ENCODE measurements around the gene USP33.

GRCh38 chr1:77683160-77684148 is 76.2 kb downstream of the USP33 start:
- TF ChIP-seq NRF1 (IDR thresholded peaks at IDR 0.05; ENCODE audit: low read depth, low read length) (no peak), CTCF (IDR thresholded peaks at IDR 0.05) (peak; percentile 72), REST (IDR thresholded peaks at IDR 0.05; ENCODE audit: low read depth, low read length) (no peak), USF2 (IDR thresholded peaks at IDR 0.05; ENCODE audit: borderline replicate concordance, low read depth, low read length) (peak; percentile 3; the same call in 1 of the 2 replicates), SMC3 (IDR thresholded peaks at IDR 0.05; ENCODE audit: low read depth, low read length) (peak; percentile 60), RAD21 (IDR thresholded peaks at IDR 0.05; ENCODE audit: low read length) (peak; percentile 62), TAF1 (IDR thresholded peaks at IDR 0.05; ENCODE audit: borderline replicate concordance, low read depth, low read length) (0 out of 2 replicates have a peak, but pooled peaks have one; percentile 12), JUND (IDR thresholded peaks at IDR 0.05) (no peak), ZBTB33 (IDR thresholded peaks at IDR 0.05; ENCODE audit: borderline replicate concordance, low read depth) (0 out of 2 replicates have a peak, but pooled peaks have one; percentile 15), GATA2 (CRISPR knock-in tag; IDR thresholded peaks at IDR 0.05) (no peak), RCOR1 (IDR thresholded peaks at IDR 0.05; ENCODE audit: low read length) (no peak), EP300 (IDR thresholded peaks at IDR 0.05; ENCODE audit: borderline replicate concordance in 1 of 2, low read depth in 1 of 2, low read length in 1 of 2) (no peak; a peak in 1 of 4 replicates), YY1 (IDR thresholded peaks at IDR 0.05; ENCODE audit: low read depth) (0 out of 2 replicates have a peak, but pooled peaks have one; percentile 43), RXRA (IDR thresholded peaks at IDR 0.05; ENCODE audit: borderline replicate concordance, low read depth) (no peak)

Measured in SK-N-SH (cell line).